ENCODE results near the gene ARHGAP40. TPM values are rescaled to one million over a fixed set of nuclear protein-coding genes. Genes with fewer than 3 reads are reported as not detected.

Gene ARHGAP40
- total and polyA plus RNA-seq, 2 of the 4 experiments (the other 2 are of a cell fraction): not detected

GRCh38 chr20:38602185-38602581 is 574 bp downstream of the ARHGAP40 start:
- H3K56ac ChIP-seq (ENCODE audit: extremely low read depth, insufficient read depth, low read length): no peak overlapping the region
- no TSS peak for BruUV-seq (replicated peaks)
- H3K18ac ChIP-seq (ENCODE audit: low read depth, low read length): no peak overlapping the region
- intact Hi-C loops (cut with micrococcal nuclease): no loop called here
- H2AK9ac ChIP-seq (replicated peaks; ENCODE audit: low read depth, low read length, poor library complexity): no peak overlapping the region
- WGBS, 2 experiments (ENCODE audit: extremely low coverage in 2 of 2, insufficient read length in 1 of 2): 33% methylated on average over 1 of the region's 5 CpGs; no CpG with 5 or more reads in 1 of the 2 experiments
- peaks cover 45% of the 10 kb centered on the region for H3K27me3 ChIP-seq (ENCODE audit: control insufficient read depth, insufficient read depth, low read length)
- no peak overlapping the region for H2BK15ac ChIP-seq (ENCODE audit: low read depth, low read length)
- no peaks in the 10 kb centered on the region for H3K9me3 ChIP-seq (ENCODE audit: control insufficient read depth, insufficient read depth, low read length)
- no peaks in the 10 kb centered on the region for H4K20me1 ChIP-seq (ENCODE audit: insufficient read depth, low read length)
- no peaks in the 10 kb centered on the region for H3K4me1 ChIP-seq (ENCODE audit: control insufficient read depth, insufficient read depth, low read length)
- H3K4me3 ChIP-seq (ENCODE audit: insufficient read depth, low read depth, low read length): no peak overlapping the region
- H3K4ac ChIP-seq (ENCODE audit: low read depth, low read length): no peak overlapping the region
- TF ChIP-seq POLR2A (IDR thresholded peaks at IDR 0.05; ENCODE audit: low read depth, low read length): no peak
- no peak for TF ChIP-seq MXI1 (IDR thresholded peaks at IDR 0.05; ENCODE audit: borderline replicate concordance, low read depth, low read length)
- TF ChIP-seq CHD1 (IDR thresholded peaks at IDR 0.05; ENCODE audit: low read depth, low read length): no peak
- no peak for TF ChIP-seq RFX5 (IDR thresholded peaks at IDR 0.05; ENCODE audit: low read depth, low read length)
- no peak for TF ChIP-seq RCOR1 (IDR thresholded peaks at IDR 0.05; ENCODE audit: insufficient replicate concordance, low read length)
- TF ChIP-seq, protein P1, sequence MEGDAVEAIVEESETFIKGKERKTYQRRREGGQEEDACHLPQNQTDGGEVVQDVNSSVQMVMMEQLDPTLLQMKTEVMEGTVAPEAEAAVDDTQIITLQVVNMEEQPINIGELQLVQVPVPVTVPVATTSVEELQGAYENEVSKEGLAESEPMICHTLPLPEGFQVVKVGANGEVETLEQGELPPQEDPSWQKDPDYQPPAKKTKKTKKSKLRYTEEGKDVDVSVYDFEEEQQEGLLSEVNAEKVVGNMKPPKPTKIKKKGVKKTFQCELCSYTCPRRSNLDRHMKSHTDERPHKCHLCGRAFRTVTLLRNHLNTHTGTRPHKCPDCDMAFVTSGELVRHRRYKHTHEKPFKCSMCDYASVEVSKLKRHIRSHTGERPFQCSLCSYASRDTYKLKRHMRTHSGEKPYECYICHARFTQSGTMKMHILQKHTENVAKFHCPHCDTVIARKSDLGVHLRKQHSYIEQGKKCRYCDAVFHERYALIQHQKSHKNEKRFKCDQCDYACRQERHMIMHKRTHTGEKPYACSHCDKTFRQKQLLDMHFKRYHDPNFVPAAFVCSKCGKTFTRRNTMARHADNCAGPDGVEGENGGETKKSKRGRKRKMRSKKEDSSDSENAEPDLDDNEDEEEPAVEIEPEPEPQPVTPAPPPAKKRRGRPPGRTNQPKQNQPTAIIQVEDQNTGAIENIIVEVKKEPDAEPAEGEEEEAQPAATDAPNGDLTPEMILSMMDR (conservative IDR thresholded peaks at IDR 0.05; ENCODE audit: low read depth, low read length): no peak
- TF ChIP-seq NFE2L2 (IDR thresholded peaks at IDR 0.05; ENCODE audit: low read depth, low read length): no peak
- TF ChIP-seq, protein P2, sequence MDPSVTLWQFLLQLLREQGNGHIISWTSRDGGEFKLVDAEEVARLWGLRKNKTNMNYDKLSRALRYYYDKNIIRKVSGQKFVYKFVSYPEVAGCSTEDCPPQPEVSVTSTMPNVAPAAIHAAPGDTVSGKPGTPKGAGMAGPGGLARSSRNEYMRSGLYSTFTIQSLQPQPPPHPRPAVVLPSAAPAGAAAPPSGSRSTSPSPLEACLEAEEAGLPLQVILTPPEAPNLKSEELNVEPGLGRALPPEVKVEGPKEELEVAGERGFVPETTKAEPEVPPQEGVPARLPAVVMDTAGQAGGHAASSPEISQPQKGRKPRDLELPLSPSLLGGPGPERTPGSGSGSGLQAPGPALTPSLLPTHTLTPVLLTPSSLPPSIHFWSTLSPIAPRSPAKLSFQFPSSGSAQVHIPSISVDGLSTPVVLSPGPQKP (IDR thresholded peaks at IDR 0.05; ENCODE audit: borderline replicate concordance, low read depth, low read length): no peak
- DNase-seq: no peak
- H3K23ac ChIP-seq (ENCODE audit: low read depth, low read length): no peak overlapping the region
- H3K9me1 ChIP-seq (ENCODE audit: insufficient read depth, low read length): no peaks in the 10 kb centered on the region
- H3K27ac ChIP-seq (ENCODE audit: insufficient read depth, low read length): no peak overlapping the region
- no peaks in the 10 kb centered on the region for H3K36me3 ChIP-seq (ENCODE audit: control insufficient read depth, insufficient read depth, low read length)
- no peaks in the 10 kb centered on the region for H3K79me1 ChIP-seq (ENCODE audit: low read depth in 1 of 2, low read length in 2 of 2)
- H2BK120ac ChIP-seq (ENCODE audit: low read depth, low read length): no peak overlapping the region
- POLR2A ChIA-PET (ENCODE audit: unreplicated experiment): no interaction called here
- H4K8ac ChIP-seq (ENCODE audit: low read depth in 2 of 2, low read length in 2 of 2): no peak overlapping the region
- no peak overlapping the region for H2BK20ac ChIP-seq (ENCODE audit: low read depth, low read length)
- no peak overlapping the region for H2AFZ ChIP-seq (replicated peaks; ENCODE audit: low read length, poor library complexity)
- no peak overlapping the region for H3K9ac ChIP-seq (ENCODE audit: low read depth, low read length)
- CTCF ChIA-PET: no interaction called here
- H4K5ac ChIP-seq (ENCODE audit: low read depth, low read length): no peak overlapping the region
- H2AK5ac ChIP-seq (ENCODE audit: low read depth, low read length): no peak overlapping the region
- H2BK5ac ChIP-seq (ENCODE audit: low read depth, low read length, poor library complexity, severe bottlenecking): no peak overlapping the region
- no peak for ATAC-seq (ENCODE audit: low read depth)
- in situ Hi-C loops (cut with MboI; ENCODE audit: low sequenced_read_pairs): no loop called here
- no peak overlapping the region for H3K14ac ChIP-seq (replicated peaks; ENCODE audit: low read depth, low read length)
- dilution Hi-C loops (cut with HindIII; ENCODE audit: low sequenced_read_pairs, unreplicated experiment): no loop called here
- H4K91ac ChIP-seq (ENCODE audit: insufficient read depth, low read depth, low read length): no peak overlapping the region
- no peak overlapping the region for H3K4me2 ChIP-seq (ENCODE audit: low read depth, low read length)

Data from IMR-90 (cell line).